Trophoblast cell (in vitro differentiated cells and primary cell): ENCODE results near the gene SLIT1.

Experiments used
- DNase-seq, 2 donors: peaks; one replicate each; pipeline ENCODE4 v3.0.0-alpha.2; 2016
- H2AFZ ChIP-seq: 2 replicates; pipeline ENCODE4 v1.6.1; 2013; ENCODE audit warnings: low read length, moderate library complexity, mild to moderate bottlenecking; ENCODE audit not compliant: insufficient read depth, poor library complexity
- H2AK5ac ChIP-seq: 2 replicates; pipeline ENCODE4 v1.6.1; 2013; ENCODE audit warnings: mild to moderate bottlenecking, low read length
- H2BK120ac ChIP-seq: 2 replicates; pipeline ENCODE4 v1.6.1; 2013; ENCODE audit warnings: low read length, mild to moderate bottlenecking, moderate library complexity; ENCODE audit not compliant: insufficient read depth, poor library complexity
- H2BK12ac ChIP-seq: 2 replicates; pipeline ENCODE4 v1.6.1; 2013; ENCODE audit warnings: mild to moderate bottlenecking, low read length, moderate library complexity
- H2BK5ac ChIP-seq: 2 replicates; pipeline ENCODE4 v1.6.1; 2013; ENCODE audit warnings: low read length, low read depth, moderate library complexity, mild to moderate bottlenecking; ENCODE audit not compliant: poor library complexity
- H3K14ac ChIP-seq: 2 replicates; pipeline ENCODE4 v1.6.1; 2013; ENCODE audit warnings: mild to moderate bottlenecking, low read length
- H3K18ac ChIP-seq: 2 replicates; pipeline ENCODE4 v1.6.1; 2013; ENCODE audit warnings: mild to moderate bottlenecking, low read length
- H3K23ac ChIP-seq: 2 replicates; pipeline ENCODE4 v1.6.1; 2013; ENCODE audit warnings: low read length
- H3K27ac ChIP-seq: 2 replicates; pipeline ENCODE4 v1.5.1; 2013; ENCODE audit warnings: low read depth, mild to moderate bottlenecking, inconsistent platforms, low read length, moderate library complexity
- H3K27me3 ChIP-seq: 2 replicates; pipeline ENCODE4 v1.6.1; 2013; ENCODE audit warnings: inconsistent platforms, mild to moderate bottlenecking, low read length, moderate library complexity; ENCODE audit not compliant: insufficient read depth
- H3K36me3 ChIP-seq, 2 experiments: 1 replicate in 1 of 2; 2 replicates in 1 of 2; pipeline ENCODE4 v1.6.1; 2013; ENCODE audit warnings: low read length in 2 of 2, mild to moderate bottlenecking in 2 of 2, moderate library complexity in 1 of 2; ENCODE audit not compliant: insufficient read depth in 2 of 2, control insufficient read depth in 1 of 2
- H3K4ac ChIP-seq: 2 replicates; pipeline ENCODE4 v1.6.1; 2013; ENCODE audit warnings: low read depth, mild to moderate bottlenecking, low read length, moderate library complexity
- H3K4me1 ChIP-seq, 2 experiments: 1 replicate in 1 of 2; 2 replicates in 1 of 2; pipeline ENCODE4 v1.6.1; 2013; ENCODE audit warnings: low read length in 2 of 2, mild to moderate bottlenecking in 2 of 2, moderate library complexity in 1 of 2; ENCODE audit not compliant: insufficient read depth in 2 of 2, control insufficient read depth in 1 of 2
- H3K4me2 ChIP-seq: 2 replicates; pipeline ENCODE4 v1.6.1; 2013; ENCODE audit warnings: inconsistent platforms, mild to moderate bottlenecking, low read length, moderate library complexity
- H3K4me3 ChIP-seq: 2 replicates; pipeline ENCODE4 v1.5.1; 2013; ENCODE audit warnings: mild to moderate bottlenecking, low read depth, low read length, inconsistent platforms
- H3K79me1 ChIP-seq: one replicate; pipeline ENCODE4 v1.6.1; 2013; ENCODE audit warnings: low read length
- H3K79me2 ChIP-seq: 2 replicates; pipeline ENCODE4 v1.6.1; 2013; ENCODE audit warnings: low read length, mild to moderate bottlenecking; ENCODE audit not compliant: control insufficient read depth, insufficient read depth, poor library complexity
- H3K9ac ChIP-seq: 2 replicates; pipeline ENCODE4 v1.6.1; 2013; ENCODE audit warnings: mild to moderate bottlenecking, low read length
- H3K9me3 ChIP-seq: 2 replicates; pipeline ENCODE4 v1.6.1; 2013; ENCODE audit warnings: low read depth, mild to moderate bottlenecking, control low read depth, inconsistent platforms, low read length; ENCODE audit not compliant: insufficient read depth
- H4K12ac ChIP-seq: 2 replicates; pipeline ENCODE4 v1.6.1; 2013; ENCODE audit warnings: low read depth, mild to moderate bottlenecking, low read length, moderate library complexity
- H4K8ac ChIP-seq: 2 replicates; pipeline ENCODE4 v1.6.1; 2013; ENCODE audit warnings: low read depth, mild to moderate bottlenecking, low read length, moderate library complexity
- H4K91ac ChIP-seq: one replicate; pipeline ENCODE4 v1.6.1; 2013; ENCODE audit warnings: low read depth, mild to moderate bottlenecking, low read length, moderate library complexity
- WGBS: extraction: QIAGEN DNeasy Blood & Tissue Kit; methylation state at CpG from one replicate; pipeline ENCODE4 v1.1.7; 2013; ENCODE audit warnings: missing lambda C conversion rate; ENCODE audit not compliant: insufficient read length, insufficient coverage; ENCODE audit errors: extremely low coverage; 5-methylcytosine and 5-hydroxymethylcytosine counted together

Gene SLIT1

DNA sequence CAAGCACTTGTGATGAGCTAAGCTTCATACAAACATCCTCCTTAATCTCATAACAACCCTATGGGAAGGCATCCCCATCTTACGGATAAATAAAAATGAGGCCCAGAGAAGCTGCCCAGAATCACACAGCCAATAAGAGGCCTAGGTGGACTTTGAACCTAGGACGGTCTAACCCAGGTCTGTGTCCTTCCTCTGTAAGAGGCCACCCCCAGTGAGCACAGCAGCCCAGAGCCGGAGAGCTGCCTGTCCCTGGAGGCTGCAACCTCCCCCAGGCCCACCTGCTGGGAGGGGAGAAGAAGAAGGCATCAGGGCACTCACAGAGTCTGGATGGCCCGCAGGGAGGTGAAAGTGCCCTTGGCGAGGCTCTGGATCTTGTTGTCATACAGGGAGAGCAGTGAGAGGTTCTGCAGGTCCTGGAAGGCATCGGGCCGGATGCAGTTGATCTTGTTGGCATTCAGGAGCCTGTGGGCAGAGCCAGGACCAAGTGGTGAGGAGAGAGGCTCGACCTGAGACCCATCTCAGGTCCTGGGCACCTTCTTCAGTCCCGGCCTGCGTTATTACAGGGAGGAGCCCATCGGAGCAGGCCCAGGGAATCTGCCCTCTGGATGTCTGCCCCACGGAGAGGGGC is 129.6 kb downstream of the SLIT1 start:
- no peak for DNase-seq
- Histone ChIP-seq H3K27ac (no peak overlapping the region), H2AK5ac (no peak overlapping the region), H3K4ac (no peak overlapping the region), H3K36me3 (no peaks in the 10 kb centered on the region), H3K27me3 (no peaks in the 10 kb centered on the region), H4K8ac (no peak overlapping the region), H2BK12ac (no peak overlapping the region), H3K18ac (no peak overlapping the region), H4K12ac (no peak overlapping the region), H3K4me3 (no peak overlapping the region), H2BK5ac (no peak overlapping the region), H2BK120ac (no peak overlapping the region), H2AFZ (no peak overlapping the region), H3K9me3 (no peaks in the 10 kb centered on the region), H3K23ac (no peak overlapping the region), H3K9ac (no peak overlapping the region), H3K4me1 (no peaks in the 10 kb centered on the region), H3K14ac (no peak overlapping the region), H3K4me2 (no peak overlapping the region), H3K79me1 (no peaks in the 10 kb centered on the region), H3K79me2 (no peaks in the 10 kb centered on the region), H4K91ac (no peak overlapping the region)
- no CpG with 5 or more reads among the region's 12 CpGs for WGBS

DNA sequence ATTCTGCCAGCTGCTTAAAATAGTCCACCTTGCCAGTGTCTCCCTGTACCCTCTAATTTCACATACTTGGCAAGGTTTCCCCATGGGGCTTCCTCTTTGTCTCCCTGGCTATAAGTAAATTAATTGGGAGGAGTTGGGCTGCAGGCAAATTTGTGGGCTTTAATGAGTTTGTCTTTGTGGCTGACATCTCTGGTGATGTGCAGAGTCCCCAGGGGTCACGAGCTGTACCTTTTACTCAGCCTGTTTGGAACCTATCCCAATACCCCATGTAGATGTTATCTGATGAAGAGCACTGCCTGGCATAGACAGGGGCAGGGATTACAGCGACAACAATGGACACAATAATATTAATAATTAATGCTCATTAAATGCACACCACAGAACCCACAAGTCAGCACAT is 132.5 kb downstream of the SLIT1 start:
- DNase-seq = no peak
- H3K4me2 ChIP-seq = no peak overlapping the region
- no peaks in the 10 kb centered on the region for H3K36me3 ChIP-seq
- no peaks in the 10 kb centered on the region for H3K79me2 ChIP-seq
- H3K4me1 ChIP-seq = no peaks in the 10 kb centered on the region
- H3K79me1 ChIP-seq = no peaks in the 10 kb centered on the region
- no peak overlapping the region for H3K9ac ChIP-seq
- no peak overlapping the region for H4K8ac ChIP-seq
- no peak overlapping the region for H2AFZ ChIP-seq
- WGBS = no CpG with 5 or more reads among the region's 2 CpGs
- no peak overlapping the region for H2BK120ac ChIP-seq
- H3K18ac ChIP-seq = no peak overlapping the region
- H2AK5ac ChIP-seq = no peak overlapping the region
- H3K27ac ChIP-seq = no peak overlapping the region
- no peak overlapping the region for H2BK12ac ChIP-seq
- H4K91ac ChIP-seq = no peak overlapping the region
- H3K4ac ChIP-seq = no peak overlapping the region
- no peak overlapping the region for H3K4me3 ChIP-seq
- peaks cover 2% of the 10 kb centered on the region for H3K9me3 ChIP-seq
- no peak overlapping the region for H2BK5ac ChIP-seq
- H3K14ac ChIP-seq = no peak overlapping the region
- H3K23ac ChIP-seq = no peak overlapping the region
- H4K12ac ChIP-seq = no peak overlapping the region
- H3K27me3 ChIP-seq = no peaks in the 10 kb centered on the region

DNA sequence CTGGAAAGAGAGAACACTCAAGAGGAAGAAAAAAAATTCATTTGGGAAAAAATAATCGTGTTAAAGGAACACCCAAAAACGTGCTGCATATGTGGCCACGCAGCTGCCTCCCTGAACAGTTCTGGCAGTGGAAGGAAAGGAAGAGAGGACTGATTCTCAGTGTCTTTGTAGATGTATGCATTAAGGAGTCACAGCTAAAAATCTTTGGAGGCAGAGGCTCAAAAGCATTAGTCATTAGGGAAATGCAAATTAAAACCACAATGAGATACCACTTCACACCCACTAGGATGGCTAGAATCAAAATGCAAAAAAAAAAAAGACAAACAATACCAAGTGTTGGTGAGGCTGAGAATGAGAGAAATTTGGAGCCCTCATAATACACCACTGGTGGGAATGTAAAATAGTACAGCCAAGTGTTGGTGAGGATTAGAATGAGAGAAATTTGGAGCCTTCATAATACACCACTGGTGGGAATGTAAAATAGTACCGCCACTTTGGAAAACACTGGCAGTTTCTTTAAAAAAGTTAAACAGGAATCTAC is 134.7 kb downstream of the SLIT1 start:
- H3K4me3 ChIP-seq = no peak overlapping the region
- no peak overlapping the region for H4K8ac ChIP-seq
- no peak overlapping the region for H3K4ac ChIP-seq
- no peak overlapping the region for H2BK120ac ChIP-seq
- no peaks in the 10 kb centered on the region for H3K4me1 ChIP-seq
- WGBS = no CpG with 5 or more reads among the region's 4 CpGs
- no peak overlapping the region for H4K12ac ChIP-seq
- DNase-seq = no peak
- H3K27ac ChIP-seq = no peak overlapping the region
- H3K9ac ChIP-seq = no peak overlapping the region
- peaks cover 6% of the 10 kb centered on the region for H3K9me3 ChIP-seq
- H3K14ac ChIP-seq = no peak overlapping the region
- no peak overlapping the region for H2BK5ac ChIP-seq
- no peak overlapping the region for H3K18ac ChIP-seq
- no peak overlapping the region for H2BK12ac ChIP-seq
- H3K4me2 ChIP-seq = no peak overlapping the region
- no peak overlapping the region for H3K23ac ChIP-seq
- H3K79me1 ChIP-seq = no peaks in the 10 kb centered on the region
- no peak overlapping the region for H2AK5ac ChIP-seq
- H3K36me3 ChIP-seq = no peaks in the 10 kb centered on the region
- no peak overlapping the region for H4K91ac ChIP-seq
- H3K27me3 ChIP-seq = no peaks in the 10 kb centered on the region
- H3K79me2 ChIP-seq = no peaks in the 10 kb centered on the region
- no peak overlapping the region for H2AFZ ChIP-seq

DNA sequence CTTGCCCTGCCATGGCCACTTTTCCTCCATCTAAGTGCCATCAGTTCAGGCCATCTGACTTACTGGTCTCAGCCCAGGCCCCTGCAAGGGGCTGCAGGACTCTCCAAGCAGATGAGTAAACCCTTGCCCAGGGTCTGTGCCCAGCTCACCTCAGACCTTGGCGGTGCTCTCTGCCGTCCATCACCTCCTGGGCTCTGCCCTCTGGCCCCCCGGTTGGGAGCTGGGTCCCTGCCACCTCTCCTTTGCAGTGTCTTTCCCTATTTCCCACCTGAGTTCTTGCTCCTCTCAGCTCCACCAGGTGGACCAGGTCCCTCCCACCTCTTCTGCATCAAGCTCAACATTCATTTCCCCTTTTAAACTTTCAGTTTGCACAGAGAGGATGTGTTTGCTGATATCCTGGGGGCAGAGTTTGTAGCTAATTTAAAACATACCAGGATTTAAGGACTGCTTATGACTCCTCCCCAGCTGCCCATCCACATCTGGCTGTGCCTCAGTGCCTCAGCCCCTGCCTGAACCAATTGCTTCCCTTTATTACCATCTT is 135.5 kb downstream of the SLIT1 start:
- Histone ChIP-seq H2BK5ac (no peak overlapping the region), H3K36me3 (no peaks in the 10 kb centered on the region), H3K27ac (no peak overlapping the region), H3K14ac (no peak overlapping the region), H3K79me1 (no peaks in the 10 kb centered on the region), H2AFZ (no peak overlapping the region), H3K27me3 (no peaks in the 10 kb centered on the region), H3K4me2 (no peak overlapping the region), H3K9ac (no peak overlapping the region), H3K4me3 (no peak overlapping the region), H3K18ac (no peak overlapping the region), H2BK12ac (no peak overlapping the region), H4K12ac (no peak overlapping the region), H4K8ac (no peak overlapping the region), H3K23ac (no peak overlapping the region), H3K9me3 (peaks cover 6% of the 10 kb centered on the region), H2AK5ac (no peak overlapping the region), H4K91ac (no peak overlapping the region), H3K4ac (no peak overlapping the region), H2BK120ac (no peak overlapping the region), H3K4me1 (no peaks in the 10 kb centered on the region), H3K79me2 (no peaks in the 10 kb centered on the region)
- no CpG with 5 or more reads among the region's 3 CpGs for WGBS
- DNase-seq = no peak
